Measurements from ENCODE around the gene PSPN.

GRCh38 chr19:6376512-6377190, 918 bp upstream of the PSPN start:
- TF ChIP-seq CTCF (IDR thresholded peaks at IDR 0.05) (no peak), POLR2A (IDR thresholded peaks at IDR 0.05) (no peak)

All from testis (tissue), 2 donors.